SK-N-SH treated with all-trans-retinoic acid at 6 μM for 48 hours (cell line): Measurements from ENCODE around the gene TBCK.

Experiments
- ATAC-seq: fragments of 200-7000 bp; cut with Tn5 transposase; 3 replicates; pipeline ENCODE4 v1.9.1; 2020; ENCODE audit warnings: mild to moderate bottlenecking, moderate library complexity
- ARNTL ChIP-seq: fragments of 450-650 bp; formaldehyde crosslinking; IDR thresholded peaks from 2 replicates; pipeline ENCODE4 v1.5.0; 2020; ENCODE audit warnings: low read depth, mild to moderate bottlenecking, moderate library complexity, borderline replicate concordance
- BACH2 ChIP-seq: fragments of 250-450 bp; sonication (Bioruptor Pico); IDR thresholded peaks from 2 replicates; pipeline ENCODE4 v1.9.0; 2021; ENCODE audit warnings: mild to moderate bottlenecking, borderline replicate concordance
- CSDC2 ChIP-seq: fragments of 250-450 bp; sonication (Bioruptor Pico); IDR thresholded peaks from 2 replicates; pipeline ENCODE4 v1.5.0; 2020; ENCODE audit warnings: mild to moderate bottlenecking, moderate library complexity
- ESRRG ChIP-seq: fragments of 250-450 bp; sonication (Bioruptor Pico); IDR thresholded peaks from 2 replicates; pipeline ENCODE4 v1.6.1; 2021; ENCODE audit warnings: mild to moderate bottlenecking
- GLIS3 ChIP-seq: fragments of 250-450 bp; sonication (Bioruptor Pico); IDR thresholded peaks from 2 replicates; pipeline ENCODE4 v1.5.0; 2020; ENCODE audit warnings: mild to moderate bottlenecking, moderate library complexity
- ISL1 ChIP-seq: fragments of 250-450 bp; sonication (Bioruptor Pico); IDR thresholded peaks from 2 replicates; pipeline ENCODE4 v2.1.2; 2022; ENCODE audit warnings: mild to moderate bottlenecking, moderate library complexity
- OSR1 ChIP-seq: fragments of 250-450 bp; sonication (Bioruptor Pico); IDR thresholded peaks from 2 replicates; pipeline ENCODE4 v1.8.0; 2022; ENCODE audit warnings: moderate library complexity, mild to moderate bottlenecking, inconsistent platforms
- PPARA ChIP-seq: fragments of 250-450 bp; sonication (Bioruptor Pico); IDR thresholded peaks from 2 replicates; pipeline ENCODE4 v1.5.0; 2020; ENCODE audit warnings: mild to moderate bottlenecking, borderline replicate concordance
- RARB ChIP-seq: fragments of 250-450 bp; sonication (Bioruptor Pico); IDR thresholded peaks from 2 replicates; pipeline ENCODE4 v1.8.0; 2021; ENCODE audit warnings: mild to moderate bottlenecking, moderate library complexity
- TCF4 ChIP-seq: fragments of 250-450 bp; sonication (Bioruptor Pico); IDR thresholded peaks from 2 replicates; pipeline ENCODE4 v1.8.0; 2021; ENCODE audit warnings: mild to moderate bottlenecking, moderate library complexity, borderline replicate concordance
- TOX ChIP-seq: fragments of 250-450 bp; sonication (Bioruptor Pico); IDR thresholded peaks from 2 replicates; pipeline ENCODE4 v1.8.0; 2021; ENCODE audit warnings: mild to moderate bottlenecking, moderate library complexity, borderline replicate concordance
- ZC3H10 ChIP-seq: fragments of 250-450 bp; sonication (Bioruptor Pico); IDR thresholded peaks from 2 replicates; pipeline ENCODE4 v1.5.1; 2021; ENCODE audit warnings: mild to moderate bottlenecking, moderate library complexity
- ZFP3 ChIP-seq: fragments of 250-450 bp; sonication (Bioruptor Pico); IDR thresholded peaks from 2 replicates; pipeline ENCODE4 v1.5.0; 2020; ENCODE audit warnings: mild to moderate bottlenecking, moderate library complexity
- ZFP30 ChIP-seq: fragments of 450-650 bp; formaldehyde crosslinking; IDR thresholded peaks from 2 replicates; pipeline ENCODE4 v1.5.0; 2022; ENCODE audit warnings: mild to moderate bottlenecking, moderate library complexity
- ZNF565 ChIP-seq: fragments of 450-650 bp; formaldehyde crosslinking; conservative IDR thresholded peaks from 2 replicates; pipeline ENCODE4 v1.5.0; 2020; ENCODE audit warnings: low read depth, mild to moderate bottlenecking, moderate library complexity
- ZNF70 ChIP-seq: fragments of 450-650 bp; formaldehyde crosslinking; IDR thresholded peaks from 2 replicates; pipeline ENCODE4 v1.5.0; 2020; ENCODE audit warnings: mild to moderate bottlenecking, moderate library complexity
- ZNF8 ChIP-seq: fragments of 450-650 bp; formaldehyde crosslinking; IDR thresholded peaks from 2 replicates; pipeline ENCODE4 v1.5.0; 2020; ENCODE audit warnings: mild to moderate bottlenecking, moderate library complexity
- TF ChIP-seq, protein P1 (sequence below): fragments of 250-450 bp; sonication (Bioruptor Pico); IDR thresholded peaks from 2 replicates; pipeline ENCODE4 v1.5.1; 2020; ENCODE audit warnings: low read depth, mild to moderate bottlenecking, moderate library complexity
- TF ChIP-seq, protein P2 (sequence below): fragments of 250-450 bp; sonication (Bioruptor Pico); IDR thresholded peaks from 2 replicates; pipeline ENCODE4 v1.8.0; 2021; ENCODE audit warnings: low read depth, mild to moderate bottlenecking, moderate library complexity, borderline replicate concordance
- TF ChIP-seq, protein P3 (sequence below): fragments of 250-450 bp; sonication (Bioruptor Pico); IDR thresholded peaks from 2 replicates; pipeline ENCODE4 v1.8.0; 2020; ENCODE audit warnings: mild to moderate bottlenecking, moderate library complexity, borderline replicate concordance

TBCK gene

DNA sequence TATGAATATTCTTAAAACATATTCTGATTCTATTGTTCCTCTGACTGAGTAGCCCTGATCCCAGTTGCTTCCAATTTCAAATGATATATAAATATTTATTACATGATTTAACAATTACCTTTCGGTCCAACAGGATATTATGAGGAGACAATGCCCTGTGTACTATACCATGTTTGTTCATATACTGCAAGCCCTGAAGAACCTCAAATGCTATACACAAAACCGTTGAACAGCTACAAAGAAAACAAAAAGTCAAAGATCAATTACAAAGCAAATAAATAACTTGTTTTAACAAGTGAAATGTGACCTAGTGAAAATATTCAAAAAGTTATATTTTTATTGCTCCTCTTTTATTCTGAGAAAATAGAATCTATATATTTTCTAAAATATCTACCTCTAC, 54.0 kb downstream of the TBCK start:
- ATAC-seq = no peak
- TF ChIP-seq TOX (CRISPR knock-in tag) (no peak), OSR1 (no peak)

DNA sequence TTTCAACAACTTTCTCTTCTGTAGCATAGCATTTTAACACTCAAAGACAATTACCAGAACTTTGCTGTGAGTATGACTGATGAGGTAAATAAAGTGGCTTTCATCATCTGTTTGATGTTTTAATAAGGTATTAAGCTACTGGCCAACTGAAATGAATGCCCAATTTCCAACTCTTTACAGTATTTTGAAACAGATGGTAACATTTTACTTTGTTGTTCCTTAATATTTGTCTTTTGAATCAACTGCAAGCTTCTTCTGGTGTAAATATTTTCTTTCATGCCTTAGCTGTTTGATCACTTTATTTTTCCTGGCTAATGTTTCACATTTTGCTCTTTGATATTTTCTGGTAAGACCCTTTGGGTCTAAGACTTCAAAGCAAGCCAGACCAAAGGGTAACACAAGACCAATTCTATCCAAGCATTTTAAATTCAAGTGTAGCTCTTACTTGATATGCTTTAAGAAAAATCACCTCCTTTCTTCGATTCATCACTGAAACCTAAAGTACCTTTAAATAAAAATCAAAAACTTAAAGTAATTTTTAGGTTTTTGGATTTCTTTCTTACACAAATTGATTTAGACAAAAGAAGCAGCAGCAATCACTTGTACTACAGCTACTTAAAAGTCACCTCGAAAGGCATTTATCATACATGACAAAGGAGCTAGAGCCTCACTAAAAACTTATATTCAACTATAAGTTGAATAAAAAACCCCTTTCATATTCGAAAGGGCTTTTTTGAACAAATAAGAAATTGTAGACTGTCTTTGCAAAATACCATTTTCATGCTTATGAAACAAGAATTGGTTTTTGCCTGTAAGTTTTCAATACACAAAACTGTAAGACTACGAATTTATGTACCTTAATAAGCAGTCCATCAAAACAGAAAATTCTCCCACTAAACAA, 57.6 kb downstream of the TBCK start:
- no peak for TF ChIP-seq ARNTL (CRISPR knock-in tag)
- no peak for TF ChIP-seq ZC3H10
- no peak for TF ChIP-seq ZNF70 (CRISPR knock-in tag)
- TF ChIP-seq ZFP30 = no peak
- no peak for TF ChIP-seq ZNF8 (CRISPR knock-in tag)
- no peak for TF ChIP-seq PPARA
- TF ChIP-seq, protein P1, sequence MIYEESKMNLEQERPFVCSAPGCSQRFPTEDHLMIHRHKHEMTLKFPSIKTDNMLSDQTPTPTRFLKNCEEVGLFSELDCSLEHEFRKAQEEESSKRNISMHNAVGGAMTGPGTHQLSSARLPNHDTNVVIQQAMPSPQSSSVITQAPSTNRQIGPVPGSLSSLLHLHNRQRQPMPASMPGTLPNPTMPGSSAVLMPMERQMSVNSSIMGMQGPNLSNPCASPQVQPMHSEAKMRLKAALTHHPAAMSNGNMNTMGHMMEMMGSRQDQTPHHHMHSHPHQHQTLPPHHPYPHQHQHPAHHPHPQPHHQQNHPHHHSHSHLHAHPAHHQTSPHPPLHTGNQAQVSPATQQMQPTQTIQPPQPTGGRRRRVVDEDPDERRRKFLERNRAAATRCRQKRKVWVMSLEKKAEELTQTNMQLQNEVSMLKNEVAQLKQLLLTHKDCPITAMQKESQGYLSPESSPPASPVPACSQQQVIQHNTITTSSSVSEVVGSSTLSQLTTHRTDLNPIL (CRISPR knock-in tag) = no peak
- TF ChIP-seq, protein P2, sequence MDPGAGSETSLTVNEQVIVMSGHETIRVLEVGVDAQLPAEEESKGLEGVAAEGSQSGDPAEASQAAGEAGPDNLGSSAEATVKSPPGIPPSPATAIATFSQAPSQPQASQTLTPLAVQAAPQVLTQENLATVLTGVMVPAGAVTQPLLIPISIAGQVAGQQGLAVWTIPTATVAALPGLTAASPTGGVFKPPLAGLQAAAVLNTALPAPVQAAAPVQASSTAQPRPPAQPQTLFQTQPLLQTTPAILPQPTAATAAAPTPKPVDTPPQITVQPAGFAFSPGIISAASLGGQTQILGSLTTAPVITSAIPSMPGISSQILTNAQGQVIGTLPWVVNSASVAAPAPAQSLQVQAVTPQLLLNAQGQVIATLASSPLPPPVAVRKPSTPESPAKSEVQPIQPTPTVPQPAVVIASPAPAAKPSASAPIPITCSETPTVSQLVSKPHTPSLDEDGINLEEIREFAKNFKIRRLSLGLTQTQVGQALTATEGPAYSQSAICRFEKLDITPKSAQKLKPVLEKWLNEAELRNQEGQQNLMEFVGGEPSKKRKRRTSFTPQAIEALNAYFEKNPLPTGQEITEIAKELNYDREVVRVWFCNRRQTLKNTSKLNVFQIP = no peak
- TF ChIP-seq TOX (CRISPR knock-in tag) = no peak
- TF ChIP-seq CSDC2 (CRISPR knock-in tag) = no peak
- ATAC-seq = no peak

DNA sequence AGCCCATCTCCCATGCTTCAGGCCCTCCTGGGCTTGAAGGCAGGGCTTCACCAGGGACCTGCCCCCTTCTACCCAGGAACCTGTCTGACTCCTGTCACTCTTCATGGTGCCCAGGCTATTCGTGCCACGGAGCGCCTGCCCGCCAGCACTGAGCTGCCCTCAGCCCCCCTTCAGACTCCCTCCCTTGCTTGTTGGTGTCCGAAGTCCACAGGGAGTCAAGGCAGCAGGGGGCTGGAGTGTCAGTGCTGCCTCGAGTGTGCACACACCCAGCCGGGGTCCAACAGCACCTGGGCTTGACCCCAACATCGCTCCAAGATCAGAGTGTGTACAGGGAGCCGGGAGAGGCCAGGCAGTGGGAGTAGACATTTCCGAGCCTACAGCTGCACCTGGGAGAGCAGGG, 59.8 kb downstream of the TBCK start:
- TF ChIP-seq ZC3H10 (no peak), GLIS3 (no peak), ZNF565 (CRISPR knock-in tag) (no peak)
- TF ChIP-seq, protein P1 (CRISPR knock-in tag) = no peak
- no peak for ATAC-seq

DNA sequence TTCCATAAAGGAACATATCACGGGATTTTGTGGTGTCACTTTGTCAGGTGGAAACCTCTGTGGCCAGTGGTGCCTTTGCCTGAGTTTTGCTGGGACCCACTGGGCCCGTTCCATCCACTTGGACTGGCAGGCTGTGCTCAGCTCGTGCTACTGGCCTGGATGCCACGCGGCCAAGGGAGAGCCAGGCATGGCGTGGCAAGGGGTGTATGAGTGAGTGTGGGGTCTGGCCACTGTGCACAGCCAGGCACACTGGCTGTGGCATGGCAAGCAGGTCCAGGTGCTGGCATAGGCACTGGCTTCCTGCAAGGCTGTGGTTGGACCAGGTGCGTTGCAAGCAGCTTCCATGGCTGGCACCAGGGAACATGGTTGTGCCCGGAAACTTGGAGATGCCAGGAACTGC, 60.8 kb downstream of the TBCK start:
- TF ChIP-seq, protein P3, sequence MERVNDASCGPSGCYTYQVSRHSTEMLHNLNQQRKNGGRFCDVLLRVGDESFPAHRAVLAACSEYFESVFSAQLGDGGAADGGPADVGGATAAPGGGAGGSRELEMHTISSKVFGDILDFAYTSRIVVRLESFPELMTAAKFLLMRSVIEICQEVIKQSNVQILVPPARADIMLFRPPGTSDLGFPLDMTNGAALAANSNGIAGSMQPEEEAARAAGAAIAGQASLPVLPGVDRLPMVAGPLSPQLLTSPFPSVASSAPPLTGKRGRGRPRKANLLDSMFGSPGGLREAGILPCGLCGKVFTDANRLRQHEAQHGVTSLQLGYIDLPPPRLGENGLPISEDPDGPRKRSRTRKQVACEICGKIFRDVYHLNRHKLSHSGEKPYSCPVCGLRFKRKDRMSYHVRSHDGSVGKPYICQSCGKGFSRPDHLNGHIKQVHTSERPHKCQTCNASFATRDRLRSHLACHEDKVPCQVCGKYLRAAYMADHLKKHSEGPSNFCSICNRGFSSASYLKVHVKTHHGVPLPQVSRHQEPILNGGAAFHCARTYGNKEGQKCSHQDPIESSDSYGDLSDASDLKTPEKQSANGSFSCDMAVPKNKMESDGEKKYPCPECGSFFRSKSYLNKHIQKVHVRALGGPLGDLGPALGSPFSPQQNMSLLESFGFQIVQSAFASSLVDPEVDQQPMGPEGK (CRISPR knock-in tag) = no peak
- no peak for TF ChIP-seq ESRRG (CRISPR knock-in tag)
- TF ChIP-seq ZFP3 (CRISPR knock-in tag) = no peak
- no peak for TF ChIP-seq CSDC2 (CRISPR knock-in tag)
- no peak for TF ChIP-seq BACH2 (CRISPR knock-in tag)
- no peak for TF ChIP-seq RARB
- TF ChIP-seq ARNTL (CRISPR knock-in tag) = no peak
- TF ChIP-seq ISL1 (CRISPR knock-in tag) = no peak
- TF ChIP-seq TCF4 = no peak
- TF ChIP-seq, protein P1 (CRISPR knock-in tag) = no peak
- no peak for TF ChIP-seq OSR1
- no peak for ATAC-seq
